Mucosa of gallbladder (tissue), 1 donor: ENCODE results near the gene HSPA6. TPM values are rescaled to one million over a fixed set of nuclear protein-coding genes. Genes with fewer than 3 reads are reported as not detected.
A peak's percentile ranks its signal among the peaks of the same experiment; 100 is the strongest.
"Not testable (repeated sequence)": the region's sequence is repeated elsewhere in the genome, so short reads cannot be mapped to it uniquely, and the experiment has no call there.

Experiments used
- DNase-seq: peaks from one replicate; pipeline ENCODE4 v3.0.0-alpha.2; 2020; ENCODE audit warnings: low spot score
- total RNA-seq: library from RNA; stranded (reverse); gene quantifications from one replicate; pipeline ENCODE4 v1.2.1, GENCODE V29; 2021
- donor health status: DM: no; HTN: no; CAD: no.

Gene HSPA6
- total RNA-seq, 1 donor from 2014 or later, result 5.8 TPM

DNA sequence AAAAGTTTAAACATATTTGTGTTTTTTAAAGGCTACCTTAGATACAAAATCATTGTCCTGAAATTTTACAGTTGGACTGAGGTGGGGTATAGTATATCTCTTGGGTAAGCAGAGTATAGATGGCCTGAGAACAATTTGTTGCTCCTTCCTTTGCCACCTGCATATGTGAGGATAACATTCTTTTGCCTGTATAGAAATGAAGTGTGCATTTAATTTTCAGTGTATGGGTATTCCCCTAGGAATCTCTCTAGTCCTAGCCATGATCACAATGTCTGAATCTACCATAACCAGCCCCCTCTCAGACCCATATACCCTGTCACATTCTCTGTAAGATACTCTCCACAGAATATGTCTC is 21.0 kb upstream of the HSPA6 start:
- no peak for DNase-seq

DNA sequence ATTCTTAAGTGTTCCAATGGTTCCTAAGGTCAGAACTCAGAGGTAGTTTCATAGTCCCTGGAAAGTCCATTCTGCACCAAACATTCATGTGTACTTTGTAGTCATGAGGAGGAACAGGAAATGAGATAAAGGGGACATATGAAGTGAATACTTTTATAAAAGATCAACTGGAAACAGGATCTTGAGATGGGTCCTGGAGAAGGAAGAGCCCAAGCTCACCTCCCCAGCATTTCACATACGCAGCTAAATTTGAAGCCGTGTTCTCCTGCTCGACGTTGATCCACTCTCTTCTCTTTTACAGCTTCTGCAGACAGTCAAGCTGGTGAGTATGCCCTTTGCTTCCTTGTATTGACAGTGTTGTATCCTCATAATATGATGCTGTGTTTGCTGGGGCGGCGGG is 18.7 kb upstream of the HSPA6 start:
- DNase-seq, result no peak

DNA sequence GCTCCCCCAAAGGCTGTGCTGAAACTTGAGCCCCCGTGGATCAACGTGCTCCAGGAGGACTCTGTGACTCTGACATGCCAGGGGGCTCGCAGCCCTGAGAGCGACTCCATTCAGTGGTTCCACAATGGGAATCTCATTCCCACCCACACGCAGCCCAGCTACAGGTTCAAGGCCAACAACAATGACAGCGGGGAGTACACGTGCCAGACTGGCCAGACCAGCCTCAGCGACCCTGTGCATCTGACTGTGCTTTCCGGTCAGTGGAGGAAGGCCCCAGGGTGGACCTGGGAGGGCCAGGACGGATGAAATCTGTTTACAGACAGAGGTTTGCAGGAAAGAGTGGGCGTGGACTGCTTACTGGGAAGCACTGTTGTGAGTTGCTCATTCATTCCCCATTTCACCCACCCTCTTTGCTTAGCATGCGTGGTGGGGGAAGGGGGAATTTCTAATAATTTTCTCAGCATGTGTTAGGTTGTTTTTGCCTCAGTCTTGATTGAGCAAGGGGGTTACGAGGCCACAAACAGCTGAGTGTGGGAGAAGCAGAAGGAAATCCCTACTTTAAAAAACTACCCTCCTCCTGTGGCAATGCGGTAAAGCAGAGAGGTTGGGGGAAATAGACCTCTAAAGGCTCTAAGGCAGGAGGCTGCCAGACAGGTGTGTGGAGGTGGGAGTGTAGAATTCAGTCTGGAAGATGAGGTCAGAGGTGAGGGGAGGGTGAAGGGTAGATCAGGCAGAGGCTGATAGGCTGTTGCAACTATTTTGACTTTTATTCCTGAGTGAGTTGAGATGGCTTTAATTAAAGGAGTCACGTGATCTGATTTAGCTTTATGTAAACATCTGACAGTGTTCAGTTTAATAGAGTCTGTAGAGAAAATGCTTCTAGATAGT is 17.8 kb upstream of the HSPA6 start:
- DNase-seq, result no peak

DNA sequence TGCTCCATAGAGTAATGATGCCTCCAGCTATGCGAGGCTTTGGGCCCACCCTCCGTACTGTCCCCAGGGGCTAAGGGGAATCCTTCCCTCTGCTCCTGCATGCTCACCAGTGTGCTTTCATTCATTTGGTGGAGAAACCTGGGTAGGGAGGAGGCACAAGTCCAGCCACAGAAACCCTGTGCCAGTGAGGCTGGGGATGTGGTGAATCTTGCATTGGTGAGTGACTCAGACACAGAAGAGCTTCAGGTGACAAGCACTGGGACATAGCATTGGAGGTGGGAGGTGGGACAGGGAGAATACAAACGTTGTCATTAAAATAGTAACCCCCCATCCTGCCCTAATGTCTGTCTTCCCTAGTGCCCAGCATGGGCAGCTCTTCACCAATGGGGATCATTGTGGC is 13.9 kb upstream of the HSPA6 start:
- DNase-seq, result no peak

DNA sequence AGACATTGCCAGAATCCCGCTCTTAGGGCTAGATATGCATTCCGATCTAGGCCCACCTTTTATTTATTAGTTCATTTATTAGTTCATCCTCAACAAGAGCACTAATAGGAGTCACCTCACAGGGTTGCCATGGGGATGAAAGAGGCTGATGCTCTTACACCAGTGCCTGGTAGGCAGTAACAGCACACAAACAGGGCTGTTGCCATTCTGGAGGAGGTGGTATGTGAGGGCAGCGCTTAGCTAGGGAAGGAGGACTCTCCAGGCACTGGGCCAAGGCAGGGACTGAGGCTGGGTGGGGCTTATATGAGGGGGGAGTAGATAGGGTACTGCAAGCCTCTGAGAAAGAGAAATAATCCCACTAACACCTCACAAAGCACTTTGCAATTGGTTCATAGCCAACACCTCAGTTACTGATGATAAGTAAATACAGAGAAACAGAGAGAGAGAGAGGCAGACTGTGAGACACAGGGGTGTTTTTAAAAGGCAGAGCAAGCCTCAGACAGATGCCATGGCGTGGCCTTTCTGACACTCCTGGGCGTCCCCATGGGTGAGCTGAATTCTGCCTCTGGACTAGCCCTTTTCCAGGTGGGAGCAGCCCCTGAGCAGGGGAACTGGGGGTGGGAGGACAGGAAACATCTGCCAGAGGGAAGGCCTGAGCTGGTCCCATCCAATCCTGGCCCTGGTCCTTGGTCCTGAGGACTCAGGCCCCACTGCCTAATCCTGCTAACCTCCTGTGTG is 13.2 kb upstream of the HSPA6 start:
- DNase-seq, result no peak

DNA sequence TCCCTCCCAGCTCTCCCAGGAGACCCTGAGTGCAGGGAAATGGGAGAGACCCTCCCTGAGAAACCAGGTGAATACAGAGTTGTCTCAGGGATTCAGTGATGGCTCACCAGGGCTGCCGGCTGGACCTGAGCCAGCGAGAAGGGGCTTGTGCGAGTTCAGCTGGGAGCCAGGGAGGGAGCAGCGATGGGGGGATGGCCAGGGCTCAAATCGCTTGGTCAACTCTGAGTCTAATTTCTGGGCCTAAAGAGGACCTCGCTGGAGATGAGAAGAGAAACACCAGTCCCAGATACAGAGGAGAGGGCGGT is 12.6 kb upstream of the HSPA6 start:
- DNase-seq, result no peak

DNA sequence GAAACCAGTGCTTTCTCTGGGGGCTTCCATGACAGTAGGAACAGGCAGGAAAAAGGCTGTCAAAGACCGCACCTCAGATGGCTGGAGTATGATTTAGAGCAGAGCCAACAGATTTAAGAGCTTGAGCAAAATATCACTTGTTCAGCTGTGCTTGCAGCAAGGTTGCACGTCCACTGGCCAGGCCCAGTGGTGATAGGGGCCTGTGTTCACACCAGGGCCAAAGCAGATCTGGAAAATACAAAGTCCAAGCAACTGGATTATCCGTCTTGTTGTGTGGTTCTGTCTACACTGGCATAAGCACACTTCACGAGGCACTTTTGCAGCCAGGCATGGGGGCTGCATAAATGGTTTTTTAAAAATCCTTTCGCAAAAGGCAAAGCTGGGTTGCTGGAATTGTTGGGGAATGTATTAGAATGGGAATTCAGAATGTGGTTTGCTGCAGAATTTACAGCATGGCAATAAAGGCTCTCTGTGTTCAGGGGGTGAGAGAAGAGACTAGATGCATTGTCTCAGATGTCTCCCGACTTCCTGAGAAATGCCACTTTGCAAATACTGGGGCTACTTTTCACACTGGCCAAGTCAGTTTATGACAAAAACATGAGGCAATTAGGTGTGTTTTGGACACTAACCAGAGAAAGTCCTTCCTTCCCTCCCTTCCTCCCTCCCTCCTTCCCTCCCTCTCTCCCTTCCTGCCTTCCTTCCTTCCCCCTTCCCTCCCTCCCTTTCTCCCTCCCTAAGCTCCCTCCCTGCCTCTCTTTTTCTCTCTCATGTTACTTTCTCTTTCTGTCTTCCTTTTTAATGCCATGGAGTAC is 11.5 kb upstream of the HSPA6 start:
- not testable (repeated sequence) for DNase-seq

DNA sequence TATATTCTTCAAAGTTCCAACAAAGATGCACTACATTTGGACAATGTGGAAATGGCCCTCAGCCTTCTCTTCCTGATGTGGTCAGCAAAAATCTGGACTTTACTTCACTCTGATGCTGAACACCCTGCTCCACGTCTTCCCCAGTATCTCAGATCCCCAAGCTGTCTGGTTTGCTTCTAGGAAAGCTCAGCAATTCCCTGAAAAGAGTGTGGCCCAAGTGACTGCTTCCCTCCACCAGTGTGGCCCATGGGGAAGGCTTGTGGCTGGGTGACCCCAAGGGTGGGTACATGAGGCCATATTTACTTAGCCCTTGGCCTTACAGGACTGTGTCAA is 10.9 kb upstream of the HSPA6 start:
- not testable (repeated sequence) for DNase-seq

DNA sequence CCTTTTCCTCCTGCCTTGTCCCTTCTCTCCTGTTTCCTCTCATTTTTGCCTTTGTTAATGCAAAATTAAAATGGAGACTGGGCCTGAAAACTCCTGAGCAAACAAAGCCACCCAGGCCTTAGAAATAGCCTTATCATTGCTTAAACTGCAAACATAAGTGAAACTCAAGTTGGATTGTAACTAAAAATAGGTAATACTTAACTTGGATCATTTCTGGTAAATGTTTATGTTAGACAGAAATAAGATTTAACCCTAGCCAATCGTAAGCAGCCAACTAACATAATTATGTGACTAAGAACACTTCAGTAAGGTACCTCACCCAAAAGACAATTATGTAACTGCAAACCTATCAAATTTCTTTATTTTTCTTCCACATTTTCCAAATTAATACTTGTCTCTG is 10.4 kb upstream of the HSPA6 start:
- not testable (repeated sequence) for DNase-seq

DNA sequence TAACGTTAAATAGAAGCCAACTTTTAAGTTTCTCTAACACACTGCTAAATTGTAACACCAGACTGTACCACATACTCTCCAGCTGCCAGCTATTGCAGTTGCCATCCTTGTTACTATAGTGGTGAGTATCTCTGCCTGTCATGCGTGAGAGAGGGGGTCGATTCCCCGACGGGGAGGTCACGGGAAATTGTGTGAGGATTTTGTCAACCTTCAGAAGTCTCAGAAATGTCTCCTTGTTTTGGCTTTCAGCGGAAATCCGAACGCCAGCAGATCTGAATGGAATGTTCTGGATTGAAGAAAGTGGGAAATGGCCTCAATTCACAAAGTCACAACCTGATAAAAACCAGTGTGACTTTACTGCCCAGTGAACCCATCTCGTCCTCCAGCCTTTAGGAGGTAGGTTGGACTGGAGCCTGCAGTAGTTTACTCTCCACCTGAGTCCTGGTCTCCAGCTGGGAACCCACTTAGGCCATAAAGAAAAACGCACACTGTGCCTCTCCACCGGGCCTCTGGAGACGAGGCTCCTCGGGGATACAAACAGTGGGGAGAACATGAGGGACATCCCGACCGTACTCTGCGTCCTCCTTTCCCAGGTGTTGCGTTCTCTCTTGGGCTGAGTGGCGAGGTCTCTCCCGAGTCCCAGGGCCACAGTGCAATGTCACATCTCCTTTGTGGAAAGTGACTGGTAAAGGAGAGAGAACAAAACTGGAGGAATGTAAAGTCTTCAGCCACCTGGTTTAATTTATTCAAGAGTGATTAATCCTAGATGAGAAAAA is 1.1 kb upstream of the HSPA6 start:
- DNase-seq, result not testable (repeated sequence)

DNA sequence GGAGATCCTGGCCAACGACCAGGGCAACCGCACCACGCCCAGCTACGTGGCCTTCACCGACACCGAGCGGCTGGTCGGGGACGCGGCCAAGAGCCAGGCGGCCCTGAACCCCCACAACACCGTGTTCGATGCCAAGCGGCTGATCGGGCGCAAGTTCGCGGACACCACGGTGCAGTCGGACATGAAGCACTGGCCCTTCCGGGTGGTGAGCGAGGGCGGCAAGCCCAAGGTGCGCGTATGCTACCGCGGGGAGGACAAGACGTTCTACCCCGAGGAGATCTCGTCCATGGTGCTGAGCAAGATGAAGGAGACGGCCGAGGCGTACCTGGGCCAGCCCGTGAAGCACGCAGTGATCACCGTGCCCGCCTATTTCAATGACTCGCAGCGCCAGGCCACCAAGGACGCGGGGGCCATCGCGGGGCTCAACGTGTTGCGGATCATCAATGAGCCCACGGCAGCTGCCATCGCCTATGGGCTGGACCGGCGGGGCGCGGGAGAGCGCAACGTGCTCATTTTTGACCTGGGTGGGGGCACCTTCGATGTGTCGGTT is 477 bp downstream of the HSPA6 start:
- not testable (repeated sequence) for DNase-seq

DNA sequence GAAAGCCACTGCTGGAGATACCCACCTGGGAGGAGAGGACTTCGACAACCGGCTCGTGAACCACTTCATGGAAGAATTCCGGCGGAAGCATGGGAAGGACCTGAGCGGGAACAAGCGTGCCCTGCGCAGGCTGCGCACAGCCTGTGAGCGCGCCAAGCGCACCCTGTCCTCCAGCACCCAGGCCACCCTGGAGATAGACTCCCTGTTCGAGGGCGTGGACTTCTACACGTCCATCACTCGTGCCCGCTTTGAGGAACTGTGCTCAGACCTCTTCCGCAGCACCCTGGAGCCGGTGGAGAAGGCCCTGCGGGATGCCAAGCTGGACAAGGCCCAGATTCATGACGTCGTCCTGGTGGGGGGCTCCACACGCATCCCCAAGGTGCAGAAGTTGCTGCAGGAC is 981 bp downstream of the HSPA6 start:
- not testable (repeated sequence) for DNase-seq

DNA sequence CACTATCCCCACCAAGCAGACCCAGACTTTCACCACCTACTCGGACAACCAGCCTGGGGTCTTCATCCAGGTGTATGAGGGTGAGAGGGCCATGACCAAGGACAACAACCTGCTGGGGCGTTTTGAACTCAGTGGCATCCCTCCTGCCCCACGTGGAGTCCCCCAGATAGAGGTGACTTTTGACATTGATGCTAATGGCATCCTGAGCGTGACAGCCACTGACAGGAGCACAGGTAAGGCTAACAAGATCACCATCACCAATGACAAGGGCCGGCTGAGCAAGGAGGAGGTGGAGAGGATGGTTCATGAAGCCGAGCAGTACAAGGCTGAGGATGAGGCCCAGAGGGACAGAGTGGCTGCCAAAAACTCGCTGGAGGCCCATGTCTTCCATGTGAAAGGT is 1.6 kb downstream of the HSPA6 start:
- not testable (repeated sequence) for DNase-seq

DNA sequence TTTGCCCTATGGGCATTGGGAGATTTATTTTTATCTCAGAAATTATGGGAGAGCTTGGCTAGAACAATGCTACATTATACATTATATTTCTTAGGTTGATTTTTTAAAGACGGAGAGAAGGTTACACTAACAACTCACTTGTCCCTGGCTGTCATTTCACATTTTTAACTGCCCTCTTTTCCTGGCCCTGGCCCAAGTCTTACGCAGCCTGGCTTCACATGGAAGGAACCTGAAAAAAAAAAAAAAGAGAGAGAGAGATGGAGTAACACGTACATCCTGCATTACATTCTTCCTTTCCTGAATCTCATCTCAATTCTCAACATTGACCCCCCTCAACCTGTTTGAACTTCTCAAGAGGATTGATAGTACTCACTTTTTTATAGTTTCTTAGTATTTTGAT is 4.2 kb downstream of the HSPA6 start:
- not testable (repeated sequence) for DNase-seq

DNA sequence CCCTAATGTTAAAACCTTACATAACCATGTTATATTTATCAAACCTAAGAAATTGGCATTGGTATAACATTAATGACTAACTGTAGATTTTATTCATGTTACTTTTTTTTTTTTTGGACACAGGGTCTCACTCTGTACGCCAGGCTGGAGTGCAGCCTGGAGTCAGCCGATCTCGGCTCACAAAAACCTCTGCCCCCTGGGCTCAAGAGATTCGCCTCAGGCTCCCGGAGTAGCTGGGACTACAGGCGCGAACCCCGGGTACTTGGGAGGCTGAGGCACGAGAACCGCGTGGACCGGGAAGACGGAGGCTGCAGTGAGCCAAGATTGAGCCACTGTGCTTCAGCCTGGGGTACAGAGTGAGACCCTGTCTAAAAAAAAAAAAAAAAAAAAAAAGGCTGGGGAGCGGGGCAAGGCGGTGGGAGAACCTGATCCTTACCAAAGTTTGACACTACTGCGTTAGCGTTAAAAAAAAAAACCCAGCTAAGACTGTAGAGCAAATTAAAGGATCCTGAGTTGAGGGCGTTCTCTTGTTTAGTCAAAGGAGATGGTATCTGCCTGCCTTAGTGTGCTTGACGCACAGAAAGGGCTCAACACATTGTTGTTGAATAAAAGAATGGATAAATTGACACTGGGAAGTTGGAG is 5.2 kb downstream of the HSPA6 start:
- DNase-seq, result not testable (repeated sequence)

DNA sequence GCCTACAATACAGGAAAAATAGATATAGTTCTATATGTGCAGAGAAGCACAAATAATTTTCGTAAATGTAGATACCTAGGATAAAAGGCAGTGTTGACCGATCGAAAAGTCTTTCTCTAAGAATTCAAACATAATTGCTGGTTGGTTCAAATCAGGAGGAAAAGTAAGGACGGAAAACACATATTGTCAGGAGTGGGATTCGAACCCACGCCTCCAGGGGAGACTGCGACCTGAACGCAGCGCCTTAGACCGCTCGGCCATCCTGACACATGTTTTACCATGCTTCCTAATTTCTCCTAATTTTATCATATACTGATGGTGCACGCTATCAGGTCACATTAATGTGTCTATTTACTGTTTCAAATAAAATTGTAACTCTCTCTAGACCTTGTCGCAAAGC is 5.8 kb downstream of the HSPA6 start:
- DNase-seq, result peak; percentile 64

DNA sequence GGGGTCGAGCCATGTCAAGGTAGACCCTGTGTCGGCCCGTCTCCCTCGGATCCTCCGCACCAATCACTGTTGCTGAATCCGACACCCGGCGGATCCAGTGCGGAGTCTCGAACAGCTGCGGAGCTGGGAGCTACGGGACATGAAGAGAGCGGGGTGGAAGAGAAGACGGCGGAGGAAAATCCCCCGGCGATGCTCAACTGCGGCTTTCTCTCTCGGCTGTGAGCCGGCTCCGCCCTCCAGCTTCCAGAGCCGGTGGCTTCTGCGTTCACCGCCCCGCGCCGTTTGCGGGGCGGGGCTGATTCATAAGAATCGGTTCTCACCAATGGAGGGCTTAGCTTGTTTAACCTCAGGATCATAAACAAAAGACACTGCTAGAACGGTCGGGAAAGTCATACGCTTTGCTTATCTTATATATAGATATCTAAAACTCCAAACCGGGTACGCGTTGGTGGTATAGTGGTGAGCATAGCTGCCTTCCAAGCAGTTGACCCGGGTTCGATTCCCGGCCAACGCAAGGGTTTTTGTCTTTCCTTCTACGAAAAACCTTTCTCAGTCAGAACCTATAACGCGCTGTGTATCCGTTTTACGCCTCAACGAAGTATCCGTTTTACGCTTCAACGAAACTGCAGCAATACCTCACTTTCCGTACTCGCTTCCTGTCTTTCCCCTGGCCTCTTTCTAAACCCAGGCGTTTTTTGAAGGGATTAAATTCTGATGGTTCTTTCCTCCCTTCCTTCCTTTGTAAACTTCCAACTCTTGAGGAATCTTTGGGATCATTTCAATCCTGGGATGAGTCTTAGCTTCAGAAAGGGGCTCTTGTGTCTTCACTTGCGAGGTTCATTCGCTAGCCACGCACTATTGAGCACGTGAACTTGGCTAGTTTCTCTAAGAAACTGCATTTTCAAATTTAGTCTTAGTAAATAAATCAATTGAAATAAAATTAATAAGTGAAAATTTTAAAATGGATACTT is 6.6 kb downstream of the HSPA6 start:
- peak; percentile 86 for DNase-seq

DNA sequence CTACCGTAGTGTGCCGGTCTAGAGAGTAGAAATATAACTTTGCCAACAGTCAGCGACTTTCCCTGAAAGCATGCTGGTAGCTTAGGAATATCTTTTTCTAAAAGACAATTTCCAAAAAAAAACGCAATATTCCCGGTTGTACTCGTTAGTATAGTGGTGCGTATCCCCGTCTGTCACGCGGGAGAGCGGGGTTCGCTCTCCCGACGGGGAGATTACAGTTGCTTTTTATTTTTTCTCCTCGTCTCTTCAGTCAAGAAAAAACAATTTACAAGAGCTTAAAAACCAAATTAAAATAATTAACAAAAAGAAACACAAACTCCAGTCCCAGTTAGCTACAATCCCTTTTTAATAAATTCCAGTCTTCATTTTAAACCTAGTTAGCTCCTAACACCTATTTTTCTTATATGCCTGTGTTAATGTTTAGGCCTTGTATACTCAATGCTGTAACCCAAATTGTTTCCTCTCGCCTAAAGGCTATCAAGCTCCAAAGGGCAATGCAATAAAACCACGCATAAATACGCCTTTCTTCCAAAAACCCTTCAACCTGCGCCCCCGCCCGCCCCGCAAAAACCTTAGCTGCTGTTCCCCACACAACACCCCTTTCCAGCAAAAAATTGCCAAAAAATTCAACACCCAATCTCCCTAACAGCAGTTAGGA is 7.8 kb downstream of the HSPA6 start:
- DNase-seq, result no peak
